Activated CD4-positive, alpha-beta memory T cell treated with anti-CD3 and anti-CD28 coated beads for 36 hours (primary cell): ENCODE results near the gene SCD5. TPM values are rescaled to one million over a fixed set of nuclear protein-coding genes. Genes with fewer than 3 reads are reported as not detected.
A peak's percentile ranks its signal among the peaks of the same experiment; 100 is the strongest.

Experiments
- CTCF ChIA-PET: fragments of 350-600 bp; sonication (Branson Sonifier 250); formaldehyde crosslinking; loops from one replicate; lab custom pipeline; 2021; ENCODE audit warnings: antibody characterized with exemption, inconsistent platforms; lab: Charles Lee
- POLR2A ChIA-PET: fragments of 350-600 bp; sonication (Branson Sonifier 250); formaldehyde crosslinking; loops from one replicate; lab custom pipeline; 2021; ENCODE audit warnings: antibody characterized with exemption; lab: Charles Lee
- DNase-seq: peaks from one replicate; pipeline ENCODE4 v3.0.0-alpha.2; 2020
- H3K27ac Mint-ChIP-seq: one replicate; pipeline ENCODE4 v1.8.0; 2021; ENCODE audit warnings: mixed read lengths
- H3K27me3 Mint-ChIP-seq: one replicate; pipeline ENCODE4 v1.8.0; 2021; ENCODE audit warnings: mixed read lengths
- H3K36me3 Mint-ChIP-seq: one replicate; pipeline ENCODE4 v1.8.0; 2021; ENCODE audit warnings: mixed read lengths
- H3K4me1 Mint-ChIP-seq: one replicate; pipeline ENCODE4 v1.8.0; 2021; ENCODE audit warnings: low read depth, mixed read lengths
- H3K4me3 Mint-ChIP-seq: one replicate; pipeline ENCODE4 v1.8.0; 2021; ENCODE audit warnings: mild to moderate bottlenecking, mixed read lengths
- H3K9me3 Mint-ChIP-seq: one replicate; pipeline ENCODE4 v1.8.0; 2021; ENCODE audit warnings: mixed read lengths
- intact Hi-C: fragments of 100-400 bp; cut with micrococcal nuclease; formaldehyde crosslinking; loops from one replicate; pipeline ENCODE4 v1.15.1; 2023
- total RNA-seq, 2 experiments: library from RNA; stranded (reverse); gene quantifications; one replicate each; pipeline ENCODE4 v1.2.3, GENCODE V29; 2021

The SCD5 gene
- total RNA-seq, 2 experiments from 2014 or later, result 0.12 to 0.14 TPM

DNA sequence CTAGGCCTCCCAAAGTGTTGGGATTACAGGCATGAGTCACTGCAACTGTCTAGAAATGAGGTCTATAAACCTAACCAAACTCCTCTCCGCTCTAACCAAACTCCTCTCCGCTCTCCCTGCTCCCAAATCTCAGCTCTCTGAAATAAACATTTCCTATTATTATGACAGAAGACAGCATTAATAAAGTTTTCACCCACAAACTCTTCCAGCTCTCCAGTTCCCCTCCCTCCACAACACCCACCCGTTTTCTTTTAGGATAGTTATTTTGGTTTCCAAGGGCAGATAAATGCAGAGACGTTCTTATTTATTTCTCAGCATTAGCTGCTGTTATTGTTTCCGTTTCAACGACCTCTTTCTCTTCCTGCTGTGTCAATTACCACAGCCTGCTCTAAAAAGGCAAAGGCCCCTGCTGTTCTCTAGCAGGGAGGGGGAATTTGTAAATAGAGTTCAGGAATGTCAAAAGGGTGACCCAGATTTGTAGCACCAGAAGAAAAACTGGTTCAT is 13.3 kb upstream of the SCD5 start:
- H3K27me3 Mint-ChIP-seq, result peaks cover 2% of the 10 kb centered on the region
- no peak overlapping the region for H3K4me3 Mint-ChIP-seq
- ChIA-PET CTCF (no interaction called here), POLR2A (no interaction called here)
- no peaks in the 10 kb centered on the region for H3K4me1 Mint-ChIP-seq
- DNase-seq, result no peak
- H3K9me3 Mint-ChIP-seq, result no peaks in the 10 kb centered on the region
- H3K36me3 Mint-ChIP-seq, result peaks cover 2% of the 10 kb centered on the region
- H3K27ac Mint-ChIP-seq, result no peak overlapping the region
- intact Hi-C loops, result no loop called here

DNA sequence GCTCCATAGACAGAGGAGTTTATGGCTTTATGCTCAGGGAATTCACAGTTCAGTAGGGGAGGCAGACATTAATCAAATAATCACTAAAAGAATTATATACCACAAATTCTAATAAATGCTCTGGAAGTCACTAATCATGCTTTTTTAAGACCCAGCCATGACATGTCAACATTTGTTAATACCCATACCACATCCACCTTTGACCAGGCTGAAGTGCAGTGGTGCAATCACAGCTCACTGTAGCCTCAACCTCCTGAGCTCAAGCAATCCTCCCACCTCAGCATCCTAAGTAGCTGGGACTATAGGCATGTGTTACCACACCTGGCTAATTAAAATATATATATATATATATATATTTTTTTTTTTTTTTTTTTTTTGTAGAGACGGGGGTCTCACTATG is 12.8 kb upstream of the SCD5 start:
- Mint-ChIP-seq H3K36me3 (no peaks in the 10 kb centered on the region), H3K4me1 (no peaks in the 10 kb centered on the region), H3K9me3 (no peaks in the 10 kb centered on the region), H3K27me3 (peaks cover 2% of the 10 kb centered on the region), H3K27ac (no peak overlapping the region), H3K4me3 (no peak overlapping the region)
- ChIA-PET POLR2A (no interaction called here), CTCF (no interaction called here)
- no peak for DNase-seq
- intact Hi-C loops, result no loop called here

DNA sequence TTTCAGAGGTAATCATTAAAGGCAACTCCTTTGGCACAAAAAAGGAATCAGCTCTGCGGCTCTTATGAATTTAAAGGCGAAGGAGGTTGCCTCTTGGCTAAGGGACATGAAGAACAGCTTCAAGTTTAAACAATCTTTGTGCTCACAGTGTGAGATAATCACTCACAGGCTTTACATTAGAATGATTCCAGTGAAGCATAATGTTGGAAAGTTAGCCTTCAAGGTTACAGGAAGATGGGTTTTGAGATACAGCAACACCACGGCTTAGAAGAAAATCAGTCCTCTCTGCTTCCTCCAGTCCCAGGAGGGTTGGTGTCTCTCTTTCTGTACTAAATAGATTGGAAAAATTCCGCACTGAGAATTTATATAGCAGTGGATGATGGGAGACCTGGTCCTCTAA is 11.6 kb upstream of the SCD5 start:
- Mint-ChIP-seq H3K4me1 (no peaks in the 10 kb centered on the region), H3K36me3 (no peaks in the 10 kb centered on the region), H3K27me3 (peaks cover 2% of the 10 kb centered on the region), H3K4me3 (no peak overlapping the region), H3K9me3 (no peaks in the 10 kb centered on the region), H3K27ac (no peak overlapping the region)
- DNase-seq, result no peak
- ChIA-PET POLR2A (no interaction called here), CTCF (no interaction called here)
- intact Hi-C loops, result no loop called here

DNA sequence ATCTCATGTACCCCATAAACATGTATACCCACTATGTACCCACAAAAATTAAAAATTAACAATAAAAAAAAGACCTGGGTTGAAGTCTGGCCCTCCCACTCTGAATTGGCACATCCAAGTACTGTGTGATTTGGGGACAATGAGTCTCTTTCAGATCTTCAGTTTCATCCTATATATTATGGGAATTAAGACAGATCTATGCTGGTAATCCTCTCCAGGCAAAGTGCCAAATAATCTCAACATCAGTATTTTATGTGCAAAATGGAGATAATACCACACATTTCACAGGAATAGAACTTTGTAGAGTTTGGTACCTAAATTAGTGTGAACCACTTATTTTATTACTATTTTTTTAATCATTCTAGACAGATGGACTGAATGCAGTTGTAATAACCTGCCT is 11.0 kb upstream of the SCD5 start:
- intact Hi-C loops, result no loop called here
- no peak overlapping the region for H3K4me3 Mint-ChIP-seq
- no peaks in the 10 kb centered on the region for H3K36me3 Mint-ChIP-seq
- no peaks in the 10 kb centered on the region for H3K9me3 Mint-ChIP-seq
- ChIA-PET POLR2A (no interaction called here), CTCF (no interaction called here)
- peaks cover 2% of the 10 kb centered on the region for H3K27me3 Mint-ChIP-seq
- H3K4me1 Mint-ChIP-seq, result no peaks in the 10 kb centered on the region
- no peak for DNase-seq
- no peak overlapping the region for H3K27ac Mint-ChIP-seq

DNA sequence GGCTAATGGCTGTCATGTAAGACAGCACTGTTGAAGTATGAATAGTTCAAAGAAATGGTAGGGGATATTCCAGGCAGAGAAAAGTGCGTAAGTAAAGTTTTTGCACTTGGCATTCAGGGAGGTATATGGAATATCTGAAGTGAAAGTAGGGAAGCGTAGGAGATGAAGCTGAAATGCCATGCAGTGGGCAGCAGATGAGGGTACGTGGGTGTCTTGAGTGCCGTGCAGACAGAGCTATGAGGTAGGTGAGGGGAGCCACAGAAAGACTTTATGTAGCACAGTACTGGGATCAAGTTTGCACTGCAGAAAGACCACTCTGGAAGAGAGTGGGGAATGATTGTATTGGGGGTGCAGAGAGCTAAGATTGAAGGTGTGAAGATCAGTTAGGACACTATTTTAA is 5.2 kb upstream of the SCD5 start:
- intact Hi-C loops, result no loop called here
- no peaks in the 10 kb centered on the region for H3K36me3 Mint-ChIP-seq
- peaks cover 22% of the 10 kb centered on the region for H3K27me3 Mint-ChIP-seq
- H3K4me3 Mint-ChIP-seq, result no peak overlapping the region
- DNase-seq, result no peak
- no peaks in the 10 kb centered on the region for H3K9me3 Mint-ChIP-seq
- H3K27ac Mint-ChIP-seq, result no peak overlapping the region
- POLR2A ChIA-PET, result no interaction called here
- CTCF ChIA-PET, result no interaction called here
- peaks cover 6% of the 10 kb centered on the region for H3K4me1 Mint-ChIP-seq

DNA sequence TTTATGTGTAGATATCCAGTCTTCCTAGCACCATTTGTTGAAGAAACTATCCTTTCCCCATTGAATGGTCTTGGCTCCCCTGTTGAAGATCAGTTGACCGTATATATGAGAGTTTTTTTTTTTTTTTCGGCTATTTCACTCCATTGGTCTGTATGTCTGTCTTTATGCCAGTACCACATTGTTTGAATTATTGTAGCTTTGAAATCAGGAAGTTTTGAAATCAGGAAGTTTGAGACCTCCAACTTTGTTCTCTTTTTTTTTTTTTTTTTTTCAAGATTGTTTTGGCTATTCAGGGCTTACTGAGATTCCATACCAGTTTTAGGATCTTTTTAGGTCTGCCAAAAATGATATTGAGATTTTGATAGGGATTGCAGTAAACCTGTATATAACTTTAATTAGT is 4.3 kb upstream of the SCD5 start:
- no peaks in the 10 kb centered on the region for H3K9me3 Mint-ChIP-seq
- peaks cover 22% of the 10 kb centered on the region for H3K27me3 Mint-ChIP-seq
- H3K4me1 Mint-ChIP-seq, result peaks cover 6% of the 10 kb centered on the region
- no peak overlapping the region for H3K27ac Mint-ChIP-seq
- no peaks in the 10 kb centered on the region for H3K36me3 Mint-ChIP-seq
- intact Hi-C loops, result no loop called here
- no peak overlapping the region for H3K4me3 Mint-ChIP-seq
- POLR2A ChIA-PET, result no interaction called here
- DNase-seq, result no peak
- CTCF ChIA-PET, result no interaction called here

DNA sequence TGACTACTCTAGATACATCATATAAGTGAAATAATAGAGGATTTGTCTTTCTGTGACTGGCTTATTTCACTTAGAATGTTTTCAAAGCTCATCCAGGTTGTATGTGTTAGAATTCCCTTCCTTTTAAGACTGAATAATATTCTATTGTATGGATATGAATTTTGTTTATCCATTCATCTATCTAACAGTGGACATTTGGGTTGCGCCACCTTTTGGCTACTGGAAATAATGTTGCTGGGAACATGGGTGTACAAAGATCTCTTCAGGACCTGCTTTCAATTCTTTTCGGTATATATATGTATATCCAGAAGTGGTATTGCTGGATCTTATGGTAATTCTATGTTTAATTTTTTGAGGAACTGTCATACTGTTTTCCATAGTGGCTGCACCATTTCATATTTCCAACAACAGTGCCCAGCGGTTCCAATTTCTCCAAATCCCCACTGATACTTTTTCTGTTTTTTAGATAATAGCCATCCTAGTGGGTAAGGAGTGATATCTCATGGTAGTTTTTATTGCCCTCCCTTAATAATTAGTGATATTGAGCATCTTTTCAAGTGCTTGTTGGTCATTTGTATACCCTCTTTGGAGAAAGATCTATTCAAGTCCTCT is 3.4 kb upstream of the SCD5 start:
- Mint-ChIP-seq H3K4me3 (no peak overlapping the region), H3K27me3 (peaks cover 29% of the 10 kb centered on the region), H3K9me3 (no peaks in the 10 kb centered on the region), H3K4me1 (peaks cover 11% of the 10 kb centered on the region), H3K36me3 (no peaks in the 10 kb centered on the region), H3K27ac (no peak overlapping the region)
- CTCF ChIA-PET, result no interaction called here
- intact Hi-C loops, result no loop called here
- DNase-seq, result no peak
- POLR2A ChIA-PET, result no interaction called here

DNA sequence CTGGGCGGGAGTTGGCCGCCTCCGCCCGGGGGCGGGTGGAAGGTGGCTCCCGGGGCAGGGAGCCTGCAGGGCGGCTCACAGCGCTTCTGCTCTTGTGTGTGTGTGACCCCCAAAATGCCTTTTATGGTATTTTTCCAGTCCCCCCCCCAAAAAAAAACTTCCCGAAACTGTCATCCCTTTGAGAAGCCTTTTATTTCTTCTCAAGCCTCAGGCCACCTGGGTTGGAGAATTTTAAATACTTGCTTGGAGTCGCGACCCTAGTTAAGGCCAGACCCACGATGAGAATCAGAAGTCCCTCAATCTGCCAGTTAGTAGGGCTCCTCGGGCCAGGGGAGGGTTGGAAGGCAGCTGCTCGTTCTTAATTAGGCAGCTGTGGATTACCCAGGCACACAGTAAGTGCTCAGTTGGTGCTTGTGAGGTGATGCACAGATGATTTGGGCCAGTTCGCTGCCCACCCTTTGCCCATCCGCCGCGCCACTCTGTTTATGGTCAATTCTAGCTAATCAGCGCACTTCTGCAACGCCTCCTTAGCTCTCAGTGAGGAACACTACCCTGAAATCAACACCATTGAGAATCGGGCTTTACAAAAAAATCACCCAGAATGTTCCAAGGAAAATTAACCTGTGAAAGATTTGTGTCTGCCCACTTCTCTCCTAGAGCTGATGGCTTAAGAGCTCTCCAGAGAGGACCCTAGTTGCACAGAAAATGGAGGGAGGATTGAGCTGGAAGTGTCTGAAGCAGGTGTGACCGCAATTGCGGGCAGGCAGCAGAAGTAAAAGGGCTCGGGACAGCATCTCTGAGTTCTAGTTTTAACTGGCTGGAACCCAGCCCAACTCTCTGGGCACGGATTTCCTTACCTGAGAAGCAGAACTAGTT is 648 bp upstream of the SCD5 start:
- CTCF ChIA-PET, result interaction anchor here (1.3 kb wide), 1 partner anchor 10 kb away, joined by 3 read pairs; no protein-coding TSS in a partner anchor
- POLR2A ChIA-PET, result no interaction called here
- H3K9me3 Mint-ChIP-seq, result no peaks in the 10 kb centered on the region
- peaks cover 11% of the 10 kb centered on the region for H3K4me1 Mint-ChIP-seq
- no peaks in the 10 kb centered on the region for H3K36me3 Mint-ChIP-seq
- H3K4me3 Mint-ChIP-seq, result peak overlapping the region; percentile 70
- H3K27ac Mint-ChIP-seq, result no peak overlapping the region
- no peak for DNase-seq
- peaks cover 40% of the 10 kb centered on the region for H3K27me3 Mint-ChIP-seq
- intact Hi-C loops, result no loop called here

DNA sequence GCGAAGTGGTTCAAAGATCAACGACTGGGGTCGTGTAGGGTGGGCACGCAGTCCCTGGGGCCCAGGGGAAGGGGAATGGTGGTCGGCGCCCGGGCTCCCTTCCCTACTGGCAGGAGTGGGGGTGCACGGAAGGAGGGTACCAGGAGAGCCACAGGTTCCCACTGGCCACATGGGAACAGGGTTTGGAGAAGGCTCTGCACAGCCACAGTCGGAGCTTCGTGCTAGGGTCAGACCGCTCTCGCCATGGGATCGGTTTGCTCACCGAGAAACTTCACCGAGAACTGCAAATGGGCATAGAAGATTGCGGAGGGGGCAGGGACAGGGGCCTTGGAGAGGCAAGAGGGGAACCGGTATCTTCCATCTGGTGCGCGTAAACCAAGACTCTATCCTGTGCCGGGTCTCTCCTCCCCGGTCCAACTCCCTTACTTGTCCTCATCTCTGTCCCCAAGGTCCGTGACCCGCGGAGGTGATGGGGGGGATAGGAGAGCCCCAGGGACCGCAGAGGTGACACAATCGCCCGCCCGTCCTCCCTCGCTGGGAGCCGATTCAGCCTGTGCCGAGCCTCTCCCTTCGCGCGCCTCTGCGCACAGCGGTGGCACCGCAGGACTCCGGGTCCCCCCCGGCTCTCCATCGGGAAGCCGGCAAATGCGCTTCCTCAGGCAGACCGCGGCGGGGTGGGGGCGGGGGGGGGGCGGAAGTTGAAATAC is 1.0 kb downstream of the SCD5 start:
- H3K4me1 Mint-ChIP-seq, result peaks cover 11% of the 10 kb centered on the region
- no peaks in the 10 kb centered on the region for H3K36me3 Mint-ChIP-seq
- no peaks in the 10 kb centered on the region for H3K9me3 Mint-ChIP-seq
- CTCF ChIA-PET, result no interaction called here
- H3K27me3 Mint-ChIP-seq, result peaks cover 47% of the 10 kb centered on the region
- H3K27ac Mint-ChIP-seq, result no peak overlapping the region
- intact Hi-C loops, result no loop called here
- no peak for DNase-seq
- peak overlapping the region; percentile 53 for H3K4me3 Mint-ChIP-seq
- POLR2A ChIA-PET, result no interaction called here

DNA sequence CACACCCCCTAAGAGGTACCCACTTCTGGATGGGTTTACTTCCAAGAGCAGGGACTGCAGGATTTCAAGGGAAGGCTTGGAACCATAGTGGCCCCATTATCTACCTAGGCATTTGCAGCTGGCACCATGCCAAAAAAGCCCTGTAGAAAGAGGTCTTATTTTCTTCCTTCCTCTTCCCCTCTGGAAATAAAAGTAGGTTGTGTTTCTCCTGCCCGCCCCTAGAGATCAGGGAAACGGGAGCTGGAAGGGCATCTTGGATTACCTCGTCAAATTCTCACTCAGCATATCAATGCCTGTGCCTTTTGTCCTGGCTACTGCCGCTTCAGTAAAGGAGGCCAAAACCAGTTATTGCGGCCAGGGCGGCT is 1.6 kb downstream of the SCD5 start:
- CTCF ChIA-PET, result interaction anchor here (1.0 kb wide), 1 partner anchor 58 kb away, joined by 3 read pairs; no protein-coding TSS in a partner anchor
- no peaks in the 10 kb centered on the region for H3K36me3 Mint-ChIP-seq

DNA sequence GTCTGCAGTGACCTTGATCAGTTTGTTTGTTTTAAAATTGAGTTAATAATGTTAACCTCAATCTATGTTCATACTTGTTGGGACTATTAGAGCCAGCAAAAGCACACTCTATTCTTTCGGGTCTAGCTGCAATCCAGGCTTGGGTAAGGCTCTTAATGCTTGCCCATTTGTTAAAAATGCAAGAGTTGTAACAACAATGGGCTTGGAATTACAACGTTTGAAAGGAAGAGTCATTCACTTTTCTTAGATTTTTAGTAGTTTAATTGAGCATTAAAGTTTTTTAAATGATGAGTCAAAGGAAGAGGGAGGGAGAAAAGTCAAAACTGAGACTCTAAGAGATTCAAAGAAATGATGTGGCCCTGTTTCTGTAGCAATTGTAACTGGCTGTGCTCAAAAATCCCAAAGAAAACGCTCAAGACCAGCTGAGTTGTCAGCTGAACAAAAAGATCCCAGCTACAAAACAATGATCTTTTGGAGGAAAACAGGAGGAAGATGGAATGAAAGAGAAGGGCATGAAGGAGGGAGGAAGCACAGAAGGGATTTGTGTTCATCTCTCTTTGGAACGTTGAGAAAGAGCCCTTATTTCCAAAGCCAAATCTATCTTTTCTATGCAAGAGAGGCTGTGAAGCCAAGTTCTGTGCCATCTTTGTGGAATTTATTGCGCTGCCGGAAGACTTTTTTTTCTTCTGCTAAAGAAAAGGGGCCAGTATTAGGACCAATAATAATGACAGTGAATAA is 5.5 kb downstream of the SCD5 start:
- ChIA-PET CTCF (no interaction called here), POLR2A (no interaction called here)
- no peaks in the 10 kb centered on the region for H3K36me3 Mint-ChIP-seq
- H3K4me3 Mint-ChIP-seq, result no peak overlapping the region
- intact Hi-C loops, result no loop called here
- H3K27me3 Mint-ChIP-seq, result peaks cover 34% of the 10 kb centered on the region
- DNase-seq, result no peak
- no peak overlapping the region for H3K27ac Mint-ChIP-seq
- H3K9me3 Mint-ChIP-seq, result no peaks in the 10 kb centered on the region
- H3K4me1 Mint-ChIP-seq, result peaks cover 5% of the 10 kb centered on the region

More for the DNA sequence above, 1.6 kb downstream of the SCD5 start:
- H3K4me3 Mint-ChIP-seq, result peak overlapping the region; percentile 53
- intact Hi-C loops, result no loop called here
- no peak overlapping the region for H3K27ac Mint-ChIP-seq
- peaks cover 11% of the 10 kb centered on the region for H3K4me1 Mint-ChIP-seq
- H3K27me3 Mint-ChIP-seq, result peaks cover 46% of the 10 kb centered on the region
- H3K9me3 Mint-ChIP-seq, result no peaks in the 10 kb centered on the region
- DNase-seq, result no peak
- POLR2A ChIA-PET, result no interaction called here

DNA sequence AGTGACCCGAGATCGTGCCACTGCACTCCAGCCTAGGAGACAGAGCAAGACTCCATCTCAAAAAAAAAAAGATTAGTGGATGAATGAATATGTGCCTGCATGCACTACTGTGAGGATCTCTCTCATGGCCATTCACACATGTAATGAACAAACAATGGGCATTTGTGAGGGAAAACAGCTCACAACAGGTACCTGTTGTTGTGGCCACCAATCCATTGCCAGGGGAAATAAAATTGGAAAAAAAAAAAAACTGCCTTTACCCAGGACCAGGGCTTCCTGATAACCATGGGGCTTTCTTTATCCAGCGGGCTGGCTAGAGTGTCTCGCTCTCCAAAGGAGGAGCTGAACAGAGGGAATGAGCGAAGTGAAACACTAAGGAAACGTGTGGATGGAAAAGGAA is 7.4 kb downstream of the SCD5 start:
- Mint-ChIP-seq H3K27ac (no peak overlapping the region), H3K36me3 (no peaks in the 10 kb centered on the region), H3K9me3 (no peaks in the 10 kb centered on the region), H3K4me1 (no peaks in the 10 kb centered on the region), H3K4me3 (no peak overlapping the region), H3K27me3 (peaks cover 22% of the 10 kb centered on the region)
- intact Hi-C loops, result no loop called here
- POLR2A ChIA-PET, result no interaction called here
- DNase-seq, result no peak
- CTCF ChIA-PET, result no interaction called here
